A549 (cell line): ENCODE data around the gene LCAT.

Experiments used
- CBX8 ChIP-seq: fragments of 200-600 bp; sonication (generic); IDR thresholded peaks from 2 replicates; pipeline ENCODE4 v1.6.1; 2016
- CTCF ChIP-seq: fragments of >200 bp; sonication (Bioruptor Twin); formaldehyde crosslinking; IDR thresholded peaks from 3 replicates; pipeline ENCODE4 v1.5.1; 2016
- ESRRA ChIP-seq: fragments of 150-350 bp; IDR thresholded peaks from 2 replicates; pipeline ENCODE4 v1.6.1; 2014; ENCODE audit warnings: mild to moderate bottlenecking, low read length, borderline replicate concordance
- HDAC2 ChIP-seq: fragments of 200-600 bp; sonication (generic); IDR thresholded peaks from 2 replicates; pipeline ENCODE4 v1.6.1; 2016
- HOXA7 ChIP-seq: fragments of 250-450 bp; sonication (Bioruptor Pico); IDR thresholded peaks from 2 replicates; pipeline ENCODE4 v1.5.0; 2020; ENCODE audit warnings: mild to moderate bottlenecking, moderate library complexity
- RFX5 ChIP-seq: fragments of 450-650 bp; IDR thresholded peaks from 2 replicates; pipeline ENCODE4 v1.7.1; 2014; ENCODE audit warnings: antibody characterized with exemption, mild to moderate bottlenecking, moderate library complexity
- ZFP36 ChIP-seq: fragments of 450-650 bp; IDR thresholded peaks from 2 replicates; pipeline ENCODE4 v1.6.1; 2014; ENCODE audit warnings: borderline replicate concordance; ENCODE audit not compliant: partially characterized antibody
- TF ChIP-seq, protein P1 (sequence below): fragments of 200-600 bp; sonication (generic); IDR thresholded peaks from 2 replicates; pipeline ENCODE4 v1.6.1; 2016; ENCODE audit warnings: antibody characterized with exemption, mild to moderate bottlenecking, moderate library complexity
- TF ChIP-seq, protein P2 (sequence below): IDR thresholded peaks from 2 replicates; pipeline ENCODE4 v1.6.1; 2012

DNA sequence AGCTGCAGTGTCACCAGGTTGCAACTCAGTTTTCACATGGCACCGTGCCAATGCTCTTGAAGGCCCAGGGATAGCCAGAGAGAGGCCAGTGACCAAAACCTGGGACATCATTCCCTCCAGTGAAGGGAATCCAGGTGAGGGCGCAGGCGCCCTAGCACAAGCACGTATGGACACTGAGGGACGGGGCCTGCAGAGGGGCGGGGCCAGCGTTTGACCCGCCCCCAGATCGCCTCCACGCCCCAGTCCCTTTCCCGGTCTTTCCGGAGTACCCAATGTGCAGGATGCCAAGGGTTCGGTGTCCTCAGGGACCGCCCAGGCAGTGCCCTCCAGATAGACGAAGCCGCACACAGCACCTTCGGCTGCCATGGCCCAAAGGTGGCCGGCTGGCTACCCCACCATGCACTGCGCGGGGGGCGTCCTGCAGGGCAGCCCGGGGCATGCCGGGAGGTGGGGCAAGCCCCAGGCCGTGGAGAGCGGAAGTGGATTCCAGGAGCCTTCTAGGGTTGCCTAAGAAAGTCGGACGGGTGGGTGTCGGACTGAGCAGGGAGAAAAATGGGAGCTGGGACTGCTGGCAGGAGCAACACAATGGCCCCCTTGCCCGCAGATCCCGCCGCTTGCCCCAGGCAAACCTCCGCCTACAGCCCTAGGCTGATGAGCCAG, 19.9 kb upstream of the LCAT start:
- TF ChIP-seq, protein P1, sequence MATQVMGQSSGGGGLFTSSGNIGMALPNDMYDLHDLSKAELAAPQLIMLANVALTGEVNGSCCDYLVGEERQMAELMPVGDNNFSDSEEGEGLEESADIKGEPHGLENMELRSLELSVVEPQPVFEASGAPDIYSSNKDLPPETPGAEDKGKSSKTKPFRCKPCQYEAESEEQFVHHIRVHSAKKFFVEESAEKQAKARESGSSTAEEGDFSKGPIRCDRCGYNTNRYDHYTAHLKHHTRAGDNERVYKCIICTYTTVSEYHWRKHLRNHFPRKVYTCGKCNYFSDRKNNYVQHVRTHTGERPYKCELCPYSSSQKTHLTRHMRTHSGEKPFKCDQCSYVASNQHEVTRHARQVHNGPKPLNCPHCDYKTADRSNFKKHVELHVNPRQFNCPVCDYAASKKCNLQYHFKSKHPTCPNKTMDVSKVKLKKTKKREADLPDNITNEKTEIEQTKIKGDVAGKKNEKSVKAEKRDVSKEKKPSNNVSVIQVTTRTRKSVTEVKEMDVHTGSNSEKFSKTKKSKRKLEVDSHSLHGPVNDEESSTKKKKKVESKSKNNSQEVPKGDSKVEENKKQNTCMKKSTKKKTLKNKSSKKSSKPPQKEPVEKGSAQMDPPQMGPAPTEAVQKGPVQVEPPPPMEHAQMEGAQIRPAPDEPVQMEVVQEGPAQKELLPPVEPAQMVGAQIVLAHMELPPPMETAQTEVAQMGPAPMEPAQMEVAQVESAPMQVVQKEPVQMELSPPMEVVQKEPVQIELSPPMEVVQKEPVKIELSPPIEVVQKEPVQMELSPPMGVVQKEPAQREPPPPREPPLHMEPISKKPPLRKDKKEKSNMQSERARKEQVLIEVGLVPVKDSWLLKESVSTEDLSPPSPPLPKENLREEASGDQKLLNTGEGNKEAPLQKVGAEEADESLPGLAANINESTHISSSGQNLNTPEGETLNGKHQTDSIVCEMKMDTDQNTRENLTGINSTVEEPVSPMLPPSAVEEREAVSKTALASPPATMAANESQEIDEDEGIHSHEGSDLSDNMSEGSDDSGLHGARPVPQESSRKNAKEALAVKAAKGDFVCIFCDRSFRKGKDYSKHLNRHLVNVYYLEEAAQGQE = no peak
- TF ChIP-seq ZFP36 (no peak), CTCF (no peak), ESRRA (no peak), CBX8 (no peak), HOXA7 (no peak), RFX5 (no peak), HDAC2 (no peak)
- TF ChIP-seq, protein P2, sequence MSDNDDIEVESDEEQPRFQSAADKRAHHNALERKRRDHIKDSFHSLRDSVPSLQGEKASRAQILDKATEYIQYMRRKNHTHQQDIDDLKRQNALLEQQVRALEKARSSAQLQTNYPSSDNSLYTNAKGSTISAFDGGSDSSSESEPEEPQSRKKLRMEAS = no peak
